GM13977 (cell line): ENCODE results near the gene SOS1.

Experiments used
- DNase-seq: peaks from one replicate; pipeline ENCODE4 v3.0.0; 2012; ENCODE audit warnings: low spot score
- CTCF ChIP-seq: IDR thresholded peaks from 2 replicates; pipeline ENCODE4 v1.5.1; 2012; ENCODE audit warnings: mild to moderate bottlenecking, control low read depth; ENCODE audit not compliant: insufficient read depth; ENCODE audit errors: extremely low read depth, missing control alignments
- in situ Hi-C: fragments of 300-500 bp; cut with MboI; formaldehyde crosslinking; loops from one replicate; pipeline ENCODE4 v1.12.0; 2022; ENCODE audit warnings: low sequenced_read_pairs, low pct_unique_long_range_greater_than_20kb, mixed read lengths, inconsistent platforms; ENCODE audit not compliant: unreplicated experiment

The SOS1 gene

GRCh38 chr2:39120521-39120770, 405 bp downstream of the SOS1 start:
- TF ChIP-seq CTCF: no peak
- in situ Hi-C loops: no loop called here
- no peak for DNase-seq

- peak; percentile 71 for TF ChIP-seq CTCF
- in situ Hi-C loops: no loop called here
- DNase-seq: peak; percentile 86
These were observed 925 bp downstream of the SOS1 start for GRCh38 chr2:39119732-39120520.

GRCh38 chr2:39118786-39119499, 1.9 kb downstream of the SOS1 start:
- TF ChIP-seq CTCF: no peak
- in situ Hi-C loops: no loop called here
- DNase-seq: peak; percentile 39

- no peak for TF ChIP-seq CTCF
- no peak for DNase-seq
- in situ Hi-C loops: no loop called here
These were observed 5.3 kb downstream of the SOS1 start for GRCh38 chr2:39115556-39115955.

GRCh38 chr2:39114771-39115170, 6.1 kb downstream of the SOS1 start:
- in situ Hi-C loops: no loop called here
- no peak for TF ChIP-seq CTCF
- no peak for DNase-seq

- DNase-seq: no peak
- no peak for TF ChIP-seq CTCF
- in situ Hi-C loops: no loop called here
These were observed 11.3 kb downstream of the SOS1 start for GRCh38 chr2:39109537-39109936.

GRCh38 chr2:39108377-39108776, 12.5 kb downstream of the SOS1 start:
- no peak for TF ChIP-seq CTCF
- in situ Hi-C loops: no loop called here
- DNase-seq: no peak
